ENCODE data around the gene INPP5A. TPM values are rescaled to one million over a fixed set of nuclear protein-coding genes. Genes with fewer than 3 reads are reported as not detected.

INPP5A gene
- total and polyA plus RNA-seq, 9 of the 15 experiments (the other 6 are each of a cell fraction or from before 2014, with no cell fraction given), result 0.66 to 11.6 (median 7.7) TPM

- CTCF ChIA-PET (ENCODE audit: low intra/inter-chr PET ratio), result no interaction called here
- H4K20me1 ChIP-seq (replicated peaks; ENCODE audit: control insufficient read depth, insufficient read depth, low read length), result no peaks in the 10 kb centered on the region
- H2AFZ ChIP-seq (ENCODE audit: low read depth, low read length), result no peak overlapping the region
- BruUV-seq (replicated peaks), result no TSS peak
- no peak overlapping the region for H3K27ac ChIP-seq (ENCODE audit: extremely low read depth, low read depth, low read length)
- TF ChIP-seq HES1 (IDR thresholded peaks at IDR 0.05; ENCODE audit: low read depth) (no peak), PRMT5 (CRISPR knock-in tag; IDR thresholded peaks at IDR 0.05) (no peak)
- ATAC-seq (no peak), FAIRE-seq (no peak), DNase-seq (ENCODE audit: extremely low read depth in 1 of 4, low spot score in 3 of 4) (no peak)
- intact Hi-C loops (cut with micrococcal nuclease) (no loop called here), in situ Hi-C loops (cut with MboI) (no loop called here)
- H3K4me3 ChIP-seq, result no peak overlapping the region
- no peaks in the 10 kb centered on the region for H3K27me3 ChIP-seq (ENCODE audit: control insufficient read depth in 2 of 2, insufficient read depth in 2 of 2, low read length in 2 of 2)
- no peak overlapping the region for H3K4me2 ChIP-seq (ENCODE audit: insufficient read depth, low read length)
- POLR2A ChIA-PET, result no interaction called here
- no peaks in the 10 kb centered on the region for H3K36me3 ChIP-seq (ENCODE audit: control insufficient read depth, insufficient read depth, low read length)
- H3K4me1 ChIP-seq (replicated peaks in 1 of 2; ENCODE audit: control insufficient read depth in 2 of 2, insufficient read depth in 2 of 2, low read length in 2 of 2), result no peaks in the 10 kb centered on the region
- H3K9me3 ChIP-seq (replicated peaks; ENCODE audit: control insufficient read depth, insufficient read depth, low read depth, low read length), result no peaks in the 10 kb centered on the region
- no peaks in the 10 kb centered on the region for H3K9me1 ChIP-seq (ENCODE audit: control insufficient read depth, insufficient read depth, low read length)
- no peak overlapping the region for H3K9ac ChIP-seq (ENCODE audit: insufficient read depth in 1 of 2, low read depth in 2 of 2, low read length in 2 of 2)
- H3K79me2 ChIP-seq (ENCODE audit: control insufficient read depth, insufficient read depth, low read length), result no peaks in the 10 kb centered on the region
- 67% methylated on average over 4 of the region's 14 CpGs for WGBS (ENCODE audit: insufficient coverage, low coverage, missing lambda C conversion rate)
Observed at GRCh38 chr10:132707121-132707775, 169.7 kb downstream of the INPP5A start.

- CTCF ChIA-PET (ENCODE audit: low intra/inter-chr PET ratio), result no interaction called here
- Histone ChIP-seq H3K9ac (ENCODE audit: insufficient read depth in 1 of 2, low read depth in 2 of 2, low read length in 2 of 2) (no peak overlapping the region), H3K4me2 (ENCODE audit: insufficient read depth, low read length) (no peak overlapping the region), H3K9me3 (replicated peaks; ENCODE audit: control insufficient read depth, insufficient read depth, low read depth, low read length) (no peaks in the 10 kb centered on the region), H2AFZ (ENCODE audit: low read depth, low read length) (no peak overlapping the region), H3K27me3 (ENCODE audit: control insufficient read depth in 2 of 2, insufficient read depth in 2 of 2, low read length in 2 of 2) (no peaks in the 10 kb centered on the region), H3K4me3 (no peak overlapping the region), H3K4me1 (replicated peaks in 1 of 2; ENCODE audit: control insufficient read depth in 2 of 2, insufficient read depth in 2 of 2, low read length in 2 of 2) (no peaks in the 10 kb centered on the region), H3K36me3 (ENCODE audit: control insufficient read depth, insufficient read depth, low read length) (no peaks in the 10 kb centered on the region), H3K9me1 (ENCODE audit: control insufficient read depth, insufficient read depth, low read length) (no peaks in the 10 kb centered on the region), H3K79me2 (ENCODE audit: control insufficient read depth, insufficient read depth, low read length) (no peaks in the 10 kb centered on the region), H4K20me1 (replicated peaks; ENCODE audit: control insufficient read depth, insufficient read depth, low read length) (no peaks in the 10 kb centered on the region), H3K27ac (ENCODE audit: extremely low read depth, low read depth, low read length) (no peak overlapping the region)
- FAIRE-seq (no peak), DNase-seq (ENCODE audit: extremely low read depth in 1 of 4, low spot score in 3 of 4) (no peak), ATAC-seq (no peak)
- TF ChIP-seq ZBTB8A (IDR thresholded peaks at IDR 0.05; ENCODE audit: partially characterized antibody) (no peak), ARID1B (IDR thresholded peaks at IDR 0.05) (no peak), THAP7 (CRISPR knock-in tag; IDR thresholded peaks at IDR 0.05) (no peak), OTX1 (CRISPR knock-in tag; IDR thresholded peaks at IDR 0.05) (no peak), TAF1 (IDR thresholded peaks at IDR 0.05; ENCODE audit: control insufficient read depth, extremely low read depth, insufficient read depth, low read length, severe bottlenecking) (no peak), ZNF253 (CRISPR knock-in tag; conservative IDR thresholded peaks at IDR 0.05) (no peak), ZNF12 (CRISPR knock-in tag; IDR thresholded peaks at IDR 0.05) (no peak), RFX5 (IDR thresholded peaks at IDR 0.05; ENCODE audit: low read depth, low read length) (no peak)
- in situ Hi-C loops (cut with MboI), result no loop called here
- intact Hi-C loops (cut with micrococcal nuclease), result no loop called here
- POLR2A ChIA-PET, result no interaction called here
- BruUV-seq (replicated peaks), result no TSS peak
- 72% methylated on average over 11 of the region's 15 CpGs for WGBS (ENCODE audit: insufficient coverage, low coverage, missing lambda C conversion rate)
Observed at GRCh38 chr10:132707776-132708171, 170.2 kb downstream of the INPP5A start.

All from K562 (cell line).